ENCODE data around the gene IQCN.
"Not testable (repeated sequence)": the region's sequence is repeated elsewhere in the genome, so short reads cannot be mapped to it uniquely, and the experiment has no call there.

IQCN gene

GRCh38 chr19:18221815-18222725, 52.2 kb downstream of the IQCN start:
- H3K27me3 Mint-ChIP-seq = peaks cover 87% of the 10 kb centered on the region
- H3K27ac Mint-ChIP-seq = no peak overlapping the region
- CTCF ChIA-PET = interaction anchor here (1.3 to 2.6 kb wide), 2 partner anchors 8 to 30 kb away, joined by 4 to 6 read pairs; no protein-coding TSS in a partner anchor
- H3K9me3 Mint-ChIP-seq = no peaks in the 10 kb centered on the region
- H3K4me3 Mint-ChIP-seq = no peak overlapping the region
- no peaks in the 10 kb centered on the region for H3K36me3 Mint-ChIP-seq
- peaks cover 19% of the 10 kb centered on the region for H3K4me1 Mint-ChIP-seq
- DNase-seq = no peak

- Mint-ChIP-seq H3K9me3 (no peaks in the 10 kb centered on the region), H3K27ac (no peak overlapping the region), H3K4me1 (peaks cover 18% of the 10 kb centered on the region), H3K4me3 (no peak overlapping the region), H3K36me3 (no peaks in the 10 kb centered on the region), H3K27me3 (peaks cover 82% of the 10 kb centered on the region)
- peak; percentile 34 for DNase-seq
- CTCF ChIA-PET = interaction anchor here (1.3 to 2.6 kb wide), 2 partner anchors 31 to 32 kb away, joined by 3 to 6 read pairs; no protein-coding TSS in a partner anchor
Observed at GRCh38 chr19:18220632-18221275, 53.5 kb downstream of the IQCN start.

GRCh38 chr19:18219911-18220631, 54.2 kb downstream of the IQCN start:
- DNase-seq = no peak
- H3K4me3 Mint-ChIP-seq = no peak overlapping the region
- no peaks in the 10 kb centered on the region for H3K9me3 Mint-ChIP-seq
- H3K27me3 Mint-ChIP-seq = peaks cover 77% of the 10 kb centered on the region
- H3K36me3 Mint-ChIP-seq = no peaks in the 10 kb centered on the region
- CTCF ChIA-PET = interaction anchor here (0.8 to 2.6 kb wide), 5 partner anchors 15 to 109 kb away, joined by 3 to 6 read pairs (median 4); no protein-coding TSS in a partner anchor
- no peak overlapping the region for H3K27ac Mint-ChIP-seq
- peaks cover 12% of the 10 kb centered on the region for H3K4me1 Mint-ChIP-seq

GRCh38 chr19:18218600-18218999, 55.7 kb downstream of the IQCN start:
- Mint-ChIP-seq H3K4me3 (no peak overlapping the region), H3K27me3 (peaks cover 72% of the 10 kb centered on the region), H3K4me1 (peaks cover 2% of the 10 kb centered on the region), H3K27ac (no peak overlapping the region), H3K9me3 (no peaks in the 10 kb centered on the region), H3K36me3 (no peaks in the 10 kb centered on the region)
- CTCF ChIA-PET = interaction anchor here (1.7 to 2.1 kb wide), 2 partner anchors 13 to 34 kb away, joined by 4 to 6 read pairs; no protein-coding TSS in a partner anchor
- no peak for DNase-seq

GRCh38 chr19:18218159-18218558, 56.1 kb downstream of the IQCN start:
- CTCF ChIA-PET = interaction anchor here (2.1 kb wide), 1 partner anchor 34 kb away, joined by 6 read pairs; no protein-coding TSS in a partner anchor
- Mint-ChIP-seq H3K4me1 (peaks cover 2% of the 10 kb centered on the region), H3K27me3 (peaks cover 69% of the 10 kb centered on the region)

GRCh38 chr19:18216789-18217188, 57.5 kb downstream of the IQCN start:
- Mint-ChIP-seq H3K27me3 (peaks cover 59% of the 10 kb centered on the region), H3K27ac (no peak overlapping the region), H3K4me3 (no peak overlapping the region), H3K36me3 (no peaks in the 10 kb centered on the region), H3K4me1 (peaks cover 2% of the 10 kb centered on the region), H3K9me3 (no peaks in the 10 kb centered on the region)
- CTCF ChIA-PET = no interaction called here
- DNase-seq = no peak

More at GRCh38 chr19:18218159-18218558, 56.1 kb downstream of the IQCN start:
- no peak overlapping the region for H3K27ac Mint-ChIP-seq
- no peak overlapping the region for H3K4me3 Mint-ChIP-seq
- DNase-seq = no peak
- no peaks in the 10 kb centered on the region for H3K9me3 Mint-ChIP-seq
- no peaks in the 10 kb centered on the region for H3K36me3 Mint-ChIP-seq

GRCh38 chr19:18214779-18215433, 59.3 kb downstream of the IQCN start:
- no peak for DNase-seq
- Mint-ChIP-seq H3K4me1 (no peaks in the 10 kb centered on the region), H3K27ac (no peak overlapping the region), H3K36me3 (no peaks in the 10 kb centered on the region), H3K4me3 (no peak overlapping the region), H3K9me3 (no peaks in the 10 kb centered on the region), H3K27me3 (peaks cover 59% of the 10 kb centered on the region)
- CTCF ChIA-PET = no interaction called here

- no peaks in the 10 kb centered on the region for H3K36me3 Mint-ChIP-seq
- H3K27ac Mint-ChIP-seq = no peak overlapping the region
- no peaks in the 10 kb centered on the region for H3K4me1 Mint-ChIP-seq
- CTCF ChIA-PET = interaction anchor here (0.6 to 1.0 kb wide), 3 partner anchors 36 to 43 kb away, joined by 3 to 4 read pairs (median 3); a partner anchor contains a TSS
- H3K4me3 Mint-ChIP-seq = no peak overlapping the region
- no peak for DNase-seq
- H3K9me3 Mint-ChIP-seq = no peaks in the 10 kb centered on the region
- H3K27me3 Mint-ChIP-seq = peaks cover 60% of the 10 kb centered on the region
Observed at GRCh38 chr19:18211683-18212082, 62.6 kb downstream of the IQCN start.

GRCh38 chr19:18209912-18210311, 64.3 kb downstream of the IQCN start:
- not testable (repeated sequence) for H3K9me3 Mint-ChIP-seq, H3K4me3 Mint-ChIP-seq, DNase-seq, H3K36me3 Mint-ChIP-seq, H3K27ac Mint-ChIP-seq, H3K4me1 Mint-ChIP-seq
- H3K27me3 Mint-ChIP-seq = peaks cover 62% of the 10 kb centered on the region
- CTCF ChIA-PET = interaction anchor here (1.2 to 8.6 kb wide), 4 partner anchors 14 to 119 kb away, joined by 3 to 134 read pairs (median 7); a partner anchor contains a TSS

- Mint-ChIP-seq H3K4me3 (no peak overlapping the region), H3K27ac (no peak overlapping the region), H3K27me3 (peaks cover 54% of the 10 kb centered on the region), H3K36me3 (no peaks in the 10 kb centered on the region), H3K4me1 (peaks cover 10% of the 10 kb centered on the region), H3K9me3 (no peaks in the 10 kb centered on the region)
- CTCF ChIA-PET = interaction anchor here (0.6 to 8.6 kb wide), 8 partner anchors 16 to 202 kb away, joined by 3 to 134 read pairs (median 4); partner anchors contain the start of gene MPV17L2
- peak; percentile 67 for DNase-seq
Observed at GRCh38 chr19:18208098-18208951, 65.9 kb downstream of the IQCN start.
